GM19463 (cell line): ENCODE results near the gene CALHM1.
"Not testable (repeated sequence)": the region's sequence is repeated elsewhere in the genome, so short reads cannot be mapped to it uniquely, and the experiment has no call there.

Experiments
- ATAC-seq: cut with Tn5 transposase; IDR thresholded peaks from one replicate; pipeline ENCODE4 v1.9.1; 2021; ENCODE audit warnings: mild to moderate bottlenecking, moderate library complexity; ENCODE audit not compliant: unreplicated experiment

Gene CALHM1

GRCh38 chr10:103433858-103434257 lies 24.8 kb downstream of the CALHM1 start:
- ATAC-seq: no peak

- ATAC-seq: no peak
Observed at GRCh38 chr10:103431902-103432301, 26.8 kb downstream of the CALHM1 start.

GRCh38 chr10:103429647-103430046 lies 29.1 kb downstream of the CALHM1 start:
- no peak for ATAC-seq

- no peak for ATAC-seq
Observed at GRCh38 chr10:103428989-103429643, 29.6 kb downstream of the CALHM1 start.

GRCh38 chr10:103427866-103428265 lies 30.8 kb downstream of the CALHM1 start:
- no peak for ATAC-seq

GRCh38 chr10:103423748-103424147 lies 35.0 kb downstream of the CALHM1 start:
- ATAC-seq: no peak

GRCh38 chr10:103419101-103419500 lies 39.6 kb downstream of the CALHM1 start:
- no peak for ATAC-seq

- no peak for ATAC-seq
Observed at GRCh38 chr10:103417601-103418000, 41.1 kb downstream of the CALHM1 start.

GRCh38 chr10:103417148-103417469 lies 41.6 kb downstream of the CALHM1 start:
- not testable (repeated sequence) for ATAC-seq

- ATAC-seq: no peak
Observed at GRCh38 chr10:103416436-103417147, 42.1 kb downstream of the CALHM1 start.

- no peak for ATAC-seq
Observed at GRCh38 chr10:103415581-103415980, 43.1 kb downstream of the CALHM1 start.

- ATAC-seq: no peak
Observed at GRCh38 chr10:103413564-103413963, 45.1 kb downstream of the CALHM1 start.
